ENCODE data around the gene CHFR.

GRCh38 chr12:132866251-132866828 lies 21.1 kb downstream of the CHFR start:
- TF ChIP-seq POLR2A (IDR thresholded peaks at IDR 0.05; ENCODE audit: low read depth, low read length): no peak
- TF ChIP-seq POLR2AphosphoS5 (IDR thresholded peaks at IDR 0.05; ENCODE audit: low read depth, low read length): no peak
- no peak for TF ChIP-seq TAF1 (IDR thresholded peaks at IDR 0.05; ENCODE audit: low read depth, low read length)
- TF ChIP-seq SPI1 (IDR thresholded peaks at IDR 0.05; ENCODE audit: low read depth, low read length): no peak

All from GM12891 (cell line).